Measurements from ENCODE around the gene PAMR1.

Gene PAMR1

DNA sequence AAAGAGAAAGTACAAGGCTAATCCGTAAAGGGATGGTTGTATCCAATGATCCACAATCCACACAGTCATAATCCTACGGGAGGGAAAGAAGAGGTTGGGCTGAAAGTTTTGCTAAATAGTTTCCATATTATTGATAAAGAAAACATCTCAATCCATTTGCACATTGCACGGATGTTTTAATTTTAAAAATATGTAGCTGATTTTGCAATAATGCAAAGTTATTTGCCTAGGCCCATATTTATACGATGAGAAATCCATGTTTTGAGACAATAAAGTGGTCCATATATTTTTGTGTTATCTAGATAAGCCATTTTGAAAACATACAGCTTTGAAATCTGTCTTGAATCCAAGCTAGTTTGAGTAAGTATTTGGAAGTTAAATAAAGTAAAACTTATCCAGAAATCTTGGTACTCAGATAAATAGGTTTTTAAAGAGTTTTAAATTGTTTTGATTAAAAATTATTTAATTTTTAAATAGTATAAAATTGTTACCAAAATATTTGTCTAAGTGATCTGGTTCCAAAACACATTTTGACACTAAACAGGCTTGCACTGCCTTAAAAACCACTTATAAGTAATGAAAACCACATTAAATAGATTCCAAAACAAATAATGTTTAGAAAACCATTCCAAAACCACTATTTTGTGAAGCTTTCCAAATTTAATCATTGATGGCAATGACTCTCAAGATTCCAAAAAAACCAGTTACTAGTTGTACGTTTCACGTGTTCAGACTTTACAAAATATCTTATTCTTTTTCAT lies 38.2 kb upstream of the PAMR1 start:
- no peaks in the 10 kb centered on the region for H3K9me3 ChIP-seq (ENCODE audit: insufficient read depth, low read length)
- no peak overlapping the region for H3K4me3 ChIP-seq (ENCODE audit: insufficient read length, low read depth)
- no peak overlapping the region for H3K9ac ChIP-seq (ENCODE audit: insufficient read length, low read depth)
- no peak for DNase-seq (ENCODE audit: low read depth, low spot score)
- no peaks in the 10 kb centered on the region for H3K36me3 ChIP-seq (ENCODE audit: insufficient read depth, insufficient read length, low read length)
- peaks cover 3% of the 10 kb centered on the region for H3K4me1 ChIP-seq (ENCODE audit: insufficient read depth, insufficient read length)
- no peaks in the 10 kb centered on the region for H3K27me3 ChIP-seq (ENCODE audit: insufficient read depth, insufficient read length)
- TF ChIP-seq YY1 (IDR thresholded peaks at IDR 0.05; ENCODE audit: insufficient read depth, insufficient read length) (no peak), ZNF274 (IDR thresholded peaks at IDR 0.05; ENCODE audit: low read depth, low read length) (no peak), SUZ12 (IDR thresholded peaks at IDR 0.05; ENCODE audit: extremely low read depth, insufficient read depth, insufficient read length) (no peak)

DNA sequence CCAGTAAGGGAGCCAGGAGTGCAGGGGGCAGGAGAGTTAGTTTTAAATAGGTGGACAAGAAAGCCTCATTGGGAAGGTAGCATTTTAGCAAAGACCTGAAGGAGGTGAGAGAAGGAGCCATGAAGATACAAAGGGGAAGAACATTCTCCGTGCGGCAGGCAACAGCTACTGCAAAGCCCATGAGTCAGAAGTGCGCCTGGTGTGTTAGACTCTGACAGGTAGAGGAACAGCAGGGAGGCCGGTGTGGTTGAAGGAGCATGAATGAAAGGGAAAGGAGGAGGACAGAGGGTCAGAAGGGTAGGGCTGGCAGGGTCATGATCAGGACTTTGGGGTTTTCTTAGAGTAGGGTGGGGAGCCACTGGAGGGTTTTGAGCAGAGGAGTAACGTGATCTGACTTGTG lies 34.5 kb upstream of the PAMR1 start:
- no peak overlapping the region for H3K4me3 ChIP-seq (ENCODE audit: insufficient read length, low read depth)
- TF ChIP-seq SUZ12 (IDR thresholded peaks at IDR 0.05; ENCODE audit: extremely low read depth, insufficient read depth, insufficient read length) (no peak), YY1 (IDR thresholded peaks at IDR 0.05; ENCODE audit: insufficient read depth, insufficient read length) (no peak), ZNF274 (IDR thresholded peaks at IDR 0.05; ENCODE audit: low read depth, low read length) (no peak)
- no peak overlapping the region for H3K9ac ChIP-seq (ENCODE audit: insufficient read length, low read depth)
- DNase-seq (ENCODE audit: low read depth, low spot score), result no peak
- no peaks in the 10 kb centered on the region for H3K36me3 ChIP-seq (ENCODE audit: insufficient read depth, insufficient read length, low read length)
- H3K27me3 ChIP-seq (ENCODE audit: insufficient read depth, insufficient read length), result no peaks in the 10 kb centered on the region
- H3K4me1 ChIP-seq (ENCODE audit: insufficient read depth, insufficient read length), result no peaks in the 10 kb centered on the region
- no peaks in the 10 kb centered on the region for H3K9me3 ChIP-seq (ENCODE audit: insufficient read depth, low read length)

DNA sequence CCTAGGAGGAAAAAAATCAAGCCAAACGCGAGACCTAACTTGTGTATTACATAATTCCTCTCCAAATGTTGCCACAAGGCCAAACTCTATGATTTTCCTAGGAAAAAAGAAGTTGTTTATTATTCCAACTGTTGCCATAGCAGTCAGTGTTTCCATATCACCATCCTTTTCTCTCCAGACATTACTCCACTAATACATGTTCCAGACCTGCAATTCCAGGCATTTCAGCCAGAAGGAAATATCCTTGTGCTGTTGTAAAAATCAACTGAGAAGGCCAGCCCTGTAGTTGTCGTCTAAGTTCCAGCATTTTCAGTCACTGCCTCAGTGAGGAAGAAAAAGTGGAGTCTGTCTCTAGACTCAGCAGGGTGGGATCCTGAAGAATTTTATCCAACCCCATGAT lies 33.1 kb upstream of the PAMR1 start:
- Histone ChIP-seq H3K4me3 (ENCODE audit: insufficient read length, low read depth) (no peak overlapping the region), H3K36me3 (ENCODE audit: insufficient read depth, insufficient read length, low read length) (no peaks in the 10 kb centered on the region), H3K9me3 (ENCODE audit: insufficient read depth, low read length) (no peaks in the 10 kb centered on the region), H3K9ac (ENCODE audit: insufficient read length, low read depth) (no peak overlapping the region), H3K4me1 (ENCODE audit: insufficient read depth, insufficient read length) (no peaks in the 10 kb centered on the region), H3K27me3 (ENCODE audit: insufficient read depth, insufficient read length) (no peaks in the 10 kb centered on the region)
- TF ChIP-seq YY1 (IDR thresholded peaks at IDR 0.05; ENCODE audit: insufficient read depth, insufficient read length) (no peak), ZNF274 (IDR thresholded peaks at IDR 0.05; ENCODE audit: low read depth, low read length) (no peak), SUZ12 (IDR thresholded peaks at IDR 0.05; ENCODE audit: extremely low read depth, insufficient read depth, insufficient read length) (no peak)
- no peak for DNase-seq (ENCODE audit: low read depth, low spot score)

DNA sequence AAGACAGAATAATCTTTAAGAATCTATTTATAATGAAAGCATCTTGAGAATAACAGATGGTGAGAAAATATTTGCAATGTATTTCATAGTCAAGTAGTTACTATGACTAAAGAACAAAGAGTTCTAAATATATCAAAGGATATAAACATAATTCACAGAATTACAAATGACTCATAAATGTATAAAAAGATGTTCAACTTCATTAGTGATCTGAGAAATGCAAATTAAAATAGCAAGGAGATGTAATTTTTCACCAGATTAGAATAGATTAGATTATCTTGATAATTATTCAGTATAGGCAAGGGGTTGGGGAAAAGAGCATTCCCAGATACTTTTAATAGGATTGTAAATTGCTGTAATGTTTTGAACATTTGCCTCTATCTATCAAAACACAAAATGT lies 30.1 kb upstream of the PAMR1 start:
- no peaks in the 10 kb centered on the region for H3K27me3 ChIP-seq (ENCODE audit: insufficient read depth, insufficient read length)
- no peak overlapping the region for H3K4me3 ChIP-seq (ENCODE audit: insufficient read length, low read depth)
- H3K9me3 ChIP-seq (ENCODE audit: insufficient read depth, low read length), result no peaks in the 10 kb centered on the region
- no peaks in the 10 kb centered on the region for H3K4me1 ChIP-seq (ENCODE audit: insufficient read depth, insufficient read length)
- TF ChIP-seq SUZ12 (IDR thresholded peaks at IDR 0.05; ENCODE audit: extremely low read depth, insufficient read depth, insufficient read length), result no peak
- TF ChIP-seq YY1 (IDR thresholded peaks at IDR 0.05; ENCODE audit: insufficient read depth, insufficient read length), result no peak
- TF ChIP-seq ZNF274 (IDR thresholded peaks at IDR 0.05; ENCODE audit: low read depth, low read length), result no peak
- no peaks in the 10 kb centered on the region for H3K36me3 ChIP-seq (ENCODE audit: insufficient read depth, insufficient read length, low read length)
- H3K9ac ChIP-seq (ENCODE audit: insufficient read length, low read depth), result no peak overlapping the region
- DNase-seq (ENCODE audit: low read depth, low spot score), result no peak

DNA sequence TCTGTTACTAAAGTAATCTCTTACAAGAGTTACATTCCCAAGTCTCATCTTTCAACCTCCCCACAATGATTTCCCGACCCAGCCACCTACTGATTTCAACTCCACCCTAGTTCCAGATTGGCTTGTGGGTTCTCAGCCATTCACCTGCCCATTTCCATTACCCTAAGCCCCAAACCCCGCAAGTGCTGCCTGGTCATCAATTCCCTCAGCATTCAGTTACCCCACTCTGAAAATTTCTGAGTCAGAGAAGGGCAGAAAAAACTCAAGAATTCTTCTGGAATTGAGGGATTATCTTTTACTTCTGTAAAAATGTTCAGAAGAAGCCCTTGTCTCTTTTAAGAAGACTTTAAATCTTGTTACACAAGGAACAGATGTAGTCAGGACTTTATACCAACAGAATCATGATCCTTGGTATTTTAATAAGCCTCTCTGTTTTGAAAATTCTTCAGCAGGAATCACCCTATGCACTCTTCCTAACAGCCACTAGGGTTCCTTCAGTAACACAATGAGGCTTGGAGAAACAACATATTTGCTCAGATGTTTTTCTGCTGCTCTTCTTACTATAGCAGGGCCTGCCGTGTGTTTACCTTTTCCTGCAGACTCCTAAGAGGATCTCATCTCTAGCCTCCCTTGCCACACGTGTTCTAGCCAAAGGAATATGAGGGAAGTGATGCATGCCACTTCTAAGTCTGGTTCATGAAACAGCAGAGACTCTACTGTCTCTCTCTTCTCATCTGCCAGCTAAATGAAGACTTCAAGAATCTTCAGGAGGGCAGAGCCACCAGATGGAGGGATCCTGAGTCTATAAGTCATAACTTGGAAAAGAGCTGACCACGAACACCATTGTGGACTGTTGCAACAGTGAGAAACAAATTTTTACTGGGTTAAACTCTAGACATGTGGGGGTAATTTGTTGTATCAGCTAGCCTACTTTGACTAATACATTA lies 29.3 kb upstream of the PAMR1 start:
- TF ChIP-seq SUZ12 (IDR thresholded peaks at IDR 0.05; ENCODE audit: extremely low read depth, insufficient read depth, insufficient read length) (no peak), ZNF274 (IDR thresholded peaks at IDR 0.05; ENCODE audit: low read depth, low read length) (no peak), YY1 (IDR thresholded peaks at IDR 0.05; ENCODE audit: insufficient read depth, insufficient read length) (no peak)
- Histone ChIP-seq H3K9me3 (ENCODE audit: insufficient read depth, low read length) (no peaks in the 10 kb centered on the region), H3K4me3 (ENCODE audit: insufficient read length, low read depth) (no peak overlapping the region), H3K27me3 (ENCODE audit: insufficient read depth, insufficient read length) (no peaks in the 10 kb centered on the region), H3K9ac (ENCODE audit: insufficient read length, low read depth) (no peak overlapping the region), H3K36me3 (ENCODE audit: insufficient read depth, insufficient read length, low read length) (no peaks in the 10 kb centered on the region), H3K4me1 (ENCODE audit: insufficient read depth, insufficient read length) (no peaks in the 10 kb centered on the region)
- DNase-seq (ENCODE audit: low read depth, low spot score), result no peak

DNA sequence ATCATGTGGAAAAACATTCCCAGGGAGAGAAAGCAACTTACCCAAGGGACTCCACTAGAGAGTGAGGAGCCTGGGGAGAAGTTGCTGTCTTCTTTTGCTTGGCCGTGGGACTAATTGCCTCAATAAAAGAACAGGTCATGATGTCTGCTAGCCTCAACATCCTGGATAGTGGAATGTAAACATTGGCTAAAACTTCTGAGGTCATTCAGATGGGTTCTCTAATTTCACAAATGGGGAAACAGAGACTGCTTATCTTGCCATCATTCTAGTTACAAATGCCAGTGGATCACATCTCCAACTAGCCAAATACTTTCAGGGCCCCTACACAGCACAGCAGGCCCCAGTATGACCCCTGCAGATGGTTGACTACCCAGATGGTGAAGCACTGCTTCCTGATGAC lies 28.4 kb upstream of the PAMR1 start:
- H3K9ac ChIP-seq (ENCODE audit: insufficient read length, low read depth), result no peak overlapping the region
- DNase-seq (ENCODE audit: low read depth, low spot score), result no peak
- H3K9me3 ChIP-seq (ENCODE audit: insufficient read depth, low read length), result no peaks in the 10 kb centered on the region

DNA sequence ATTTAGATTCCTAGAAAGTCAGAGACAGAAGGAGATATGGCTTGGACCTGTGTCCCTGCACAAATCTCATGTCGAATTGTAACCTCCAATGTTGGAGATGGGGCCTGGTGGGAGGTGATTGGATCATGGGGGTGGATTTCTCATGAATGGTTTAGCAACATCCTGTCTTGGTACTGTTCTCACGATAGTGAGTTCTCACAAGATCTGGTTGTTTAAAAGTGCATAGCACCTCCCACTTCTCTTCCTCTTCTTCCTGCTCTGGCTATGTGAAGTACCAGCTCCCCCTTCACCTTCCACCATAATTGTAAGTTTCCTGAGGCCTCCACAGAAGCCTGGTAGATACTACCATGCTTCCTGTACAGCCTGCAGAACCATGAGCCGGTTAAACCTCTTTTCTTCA lies 27.6 kb upstream of the PAMR1 start:
- no peak for DNase-seq (ENCODE audit: low read depth, low spot score)
- no peaks in the 10 kb centered on the region for H3K4me1 ChIP-seq (ENCODE audit: insufficient read depth, insufficient read length)

More for the DNA sequence above, 28.4 kb upstream of the PAMR1 start:
- TF ChIP-seq YY1 (IDR thresholded peaks at IDR 0.05; ENCODE audit: insufficient read depth, insufficient read length) (no peak), SUZ12 (IDR thresholded peaks at IDR 0.05; ENCODE audit: extremely low read depth, insufficient read depth, insufficient read length) (no peak), ZNF274 (IDR thresholded peaks at IDR 0.05; ENCODE audit: low read depth, low read length) (no peak)
- Histone ChIP-seq H3K27me3 (ENCODE audit: insufficient read depth, insufficient read length) (no peaks in the 10 kb centered on the region), H3K4me1 (ENCODE audit: insufficient read depth, insufficient read length) (no peaks in the 10 kb centered on the region), H3K36me3 (ENCODE audit: insufficient read depth, insufficient read length, low read length) (no peaks in the 10 kb centered on the region), H3K4me3 (ENCODE audit: insufficient read length, low read depth) (no peak overlapping the region)

More for the DNA sequence above, 27.6 kb upstream of the PAMR1 start:
- Histone ChIP-seq H3K4me3 (ENCODE audit: insufficient read length, low read depth) (no peak overlapping the region), H3K36me3 (ENCODE audit: insufficient read depth, insufficient read length, low read length) (no peaks in the 10 kb centered on the region), H3K9ac (ENCODE audit: insufficient read length, low read depth) (no peak overlapping the region), H3K27me3 (ENCODE audit: insufficient read depth, insufficient read length) (no peaks in the 10 kb centered on the region), H3K9me3 (ENCODE audit: insufficient read depth, low read length) (no peaks in the 10 kb centered on the region)
- TF ChIP-seq ZNF274 (IDR thresholded peaks at IDR 0.05; ENCODE audit: low read depth, low read length) (no peak), YY1 (IDR thresholded peaks at IDR 0.05; ENCODE audit: insufficient read depth, insufficient read length) (no peak), SUZ12 (IDR thresholded peaks at IDR 0.05; ENCODE audit: extremely low read depth, insufficient read depth, insufficient read length) (no peak)

Measured in NT2/D1 (cell line).